Cardiac septum (tissue), 1 donor: ENCODE data around the gene CDX2. TPM values are rescaled to one million over a fixed set of nuclear protein-coding genes. Genes with fewer than 3 reads are reported as not detected.

Experiments
- DNase-seq: peaks from one replicate; pipeline ENCODE4 v3.0.0-alpha.2; 2020; ENCODE audit warnings: low spot score
- intact Hi-C: fragments of 100-400 bp; cut with DNase I; formaldehyde crosslinking; loops from one replicate; pipeline ENCODE4 v1.14.0; 2022
- total RNA-seq: library from RNA; stranded (reverse); fragmentation: NEBNext Ultra II Directional; extraction: Animal tissue kit (Norgen Biotek cat#: 25700); gene quantifications from one replicate; pipeline ENCODE4 v1.2.1, GENCODE V29; 2021
- donor health status: DM: no; HTN: no; CAD: no.

CDX2 gene
- total RNA-seq, 1 donor from 2014 or later, result not detected

GRCh38 chr13:27953676-27954405 is 15.3 kb downstream of the CDX2 start:
- intact Hi-C loops, result loop anchor here (10.0 kb wide), 2 partner anchors 129 to 589 kb away; no protein-coding TSS in a partner anchor
- DNase-seq, result no peak

DNA sequence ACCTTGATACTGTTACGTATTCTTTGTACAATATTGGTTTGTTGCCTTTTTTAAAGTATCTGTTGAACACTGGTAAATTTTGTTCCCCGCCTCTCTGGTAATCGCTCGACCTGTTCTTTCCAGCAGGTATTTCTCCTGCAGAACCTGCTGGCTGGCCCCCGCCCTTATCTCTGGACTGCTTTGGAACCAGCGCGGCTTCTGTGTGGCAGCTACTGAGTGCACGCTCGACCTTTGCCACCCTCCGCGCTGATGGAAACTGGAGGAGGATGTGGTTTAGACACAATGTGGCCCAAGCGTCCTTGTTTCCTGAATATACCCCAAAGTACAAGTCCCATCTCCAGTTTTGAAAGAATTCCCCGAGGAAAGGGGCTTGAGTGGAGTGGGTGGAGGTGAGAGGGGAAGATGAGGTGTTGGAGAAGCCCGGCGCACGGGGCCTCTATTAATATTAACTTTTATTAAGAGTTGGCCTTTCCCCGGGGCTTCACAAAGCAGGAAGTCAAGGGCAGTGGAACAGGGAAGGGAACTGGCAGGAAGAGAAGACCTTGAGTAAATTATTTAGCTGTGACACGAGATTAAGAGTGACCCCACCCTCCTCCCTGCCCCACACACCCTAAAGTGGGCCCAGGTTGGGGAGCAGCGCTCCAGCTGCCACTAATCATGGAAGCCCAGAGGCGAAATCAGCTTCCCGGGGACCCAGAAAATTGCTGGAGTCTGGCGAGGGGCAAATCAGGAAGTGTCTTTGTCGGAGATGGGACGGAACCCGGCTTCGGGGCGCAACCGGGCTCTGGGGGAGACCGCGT is 16.0 kb downstream of the CDX2 start:
- intact Hi-C loops, result loop anchor here (10.0 kb wide), 2 partner anchors 128 to 588 kb away; no protein-coding TSS in a partner anchor
- no peak for DNase-seq

- intact Hi-C loops, result no loop called here
- no peak for DNase-seq
These were observed 26.1 kb downstream of the CDX2 start for GRCh38 chr13:27942972-27943371.

DNA sequence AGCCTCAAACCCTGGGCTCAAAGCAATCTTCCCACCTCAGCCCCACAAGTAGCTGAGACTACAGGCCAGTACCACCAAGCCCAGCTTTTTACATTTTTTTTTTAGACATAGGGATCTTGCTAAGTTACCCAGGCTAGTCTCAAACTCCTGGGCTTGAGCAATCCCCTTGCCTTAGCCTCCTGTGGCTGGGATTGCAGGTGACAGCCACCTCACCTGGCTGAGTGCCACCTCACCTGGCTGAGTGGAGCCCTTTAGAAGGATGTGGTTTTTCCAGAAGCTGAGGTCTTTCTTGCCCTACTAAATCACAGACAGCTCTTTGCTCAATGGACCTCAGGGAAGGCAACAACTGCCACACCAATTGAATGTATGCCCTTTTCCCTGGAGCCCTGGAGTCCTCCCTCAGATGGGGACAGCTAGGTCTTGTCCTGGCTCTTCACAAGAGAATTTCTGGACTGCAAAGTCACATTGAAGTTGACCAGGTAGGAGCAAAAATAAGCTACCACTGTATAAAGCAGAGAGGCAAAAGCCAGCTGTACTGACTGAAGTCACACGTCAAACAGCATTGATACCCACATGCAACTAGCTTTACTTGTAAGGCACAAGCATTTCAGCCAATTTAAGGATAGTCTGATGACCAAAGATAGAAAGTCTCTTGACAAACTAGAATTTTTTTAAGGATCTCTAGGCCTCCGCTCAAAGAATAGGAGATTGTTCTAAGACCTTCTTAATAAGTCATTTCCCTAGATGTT is 35.4 kb downstream of the CDX2 start:
- intact Hi-C loops, result no loop called here
- DNase-seq, result no peak

DNA sequence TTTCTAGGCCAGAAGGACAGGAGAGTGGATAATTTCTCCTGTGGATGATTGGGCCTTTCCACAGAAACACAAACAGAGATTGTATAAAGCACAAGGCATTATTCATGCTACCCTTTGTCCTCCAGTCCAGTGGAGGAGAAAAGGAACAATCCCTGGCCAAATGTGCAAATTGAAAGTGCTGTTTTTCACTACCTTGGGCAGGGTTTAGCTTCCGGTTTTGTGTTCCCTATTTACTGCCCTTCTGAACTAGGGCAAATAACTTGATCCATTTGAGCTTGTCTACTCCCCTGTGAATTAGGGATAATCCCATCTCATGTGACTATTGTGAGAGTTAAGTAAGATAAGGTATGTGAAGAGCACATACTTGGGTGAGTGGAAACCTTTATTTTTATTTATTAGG is 36.0 kb downstream of the CDX2 start:
- intact Hi-C loops, result no loop called here
- no peak for DNase-seq

DNA sequence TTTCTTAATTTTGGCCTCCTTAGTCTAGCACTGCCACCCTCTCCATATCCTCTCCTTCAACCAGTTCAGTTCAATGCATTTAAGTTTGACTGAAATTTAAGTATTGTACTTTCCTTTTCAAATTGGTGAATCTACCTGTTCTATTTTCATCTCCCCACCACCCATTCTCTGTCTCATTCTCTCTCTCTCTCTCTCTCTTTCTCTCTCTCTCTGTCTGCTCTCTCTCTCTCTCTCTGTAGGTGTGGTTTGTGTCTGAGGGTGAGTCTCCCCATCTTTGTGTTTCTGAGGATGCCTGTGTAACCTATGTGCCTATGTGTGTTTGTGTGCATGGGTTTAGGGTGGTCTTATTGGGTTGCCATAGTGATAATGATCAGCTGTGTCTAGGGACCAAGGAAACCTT is 39.2 kb downstream of the CDX2 start:
- DNase-seq, result no peak
- intact Hi-C loops, result no loop called here

DNA sequence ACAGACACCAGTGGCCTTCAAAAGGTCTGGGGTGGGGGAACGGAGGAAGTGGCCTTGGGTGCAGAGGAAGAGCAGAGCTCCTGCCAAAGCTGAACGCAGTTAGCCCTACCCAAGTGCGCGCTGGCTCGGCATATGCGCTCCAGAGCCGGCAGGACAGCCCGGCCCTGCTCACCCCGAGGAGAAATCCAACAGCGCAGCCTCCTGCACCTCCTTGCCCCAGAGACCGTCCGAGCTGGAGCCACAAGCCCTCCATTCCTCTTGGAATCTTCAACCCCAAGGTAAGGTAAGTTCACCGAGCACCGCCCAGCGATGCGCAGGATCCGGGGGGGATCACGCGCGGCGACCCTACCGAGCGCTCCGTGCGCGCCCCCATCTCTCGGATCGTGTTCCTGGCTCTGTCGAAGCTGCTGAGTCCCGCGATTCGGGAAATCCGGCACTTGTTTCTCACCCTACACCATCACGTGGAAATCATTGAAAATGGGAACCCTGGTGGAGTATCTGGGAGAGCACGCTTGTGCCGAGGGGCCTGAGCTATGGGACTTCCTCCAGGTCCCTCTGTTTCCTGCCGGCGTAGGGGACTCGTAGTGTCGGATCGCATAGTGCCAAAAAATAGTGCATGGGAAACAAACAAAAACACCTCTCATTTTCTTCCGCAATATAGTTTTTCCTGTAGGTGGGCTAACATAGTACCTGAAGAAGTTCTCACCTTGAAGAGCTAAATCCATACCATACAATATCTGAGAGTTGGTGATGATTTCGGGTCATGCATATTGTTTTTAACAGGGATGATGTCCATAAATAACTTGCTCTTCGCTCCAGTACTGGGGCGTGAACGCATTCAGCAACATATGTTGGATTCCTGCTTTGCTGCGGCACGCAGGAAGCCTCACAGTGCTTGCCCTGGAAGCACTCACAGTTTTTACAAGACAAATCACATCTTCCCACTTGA is 40.0 kb downstream of the CDX2 start:
- intact Hi-C loops, result no loop called here

DNA sequence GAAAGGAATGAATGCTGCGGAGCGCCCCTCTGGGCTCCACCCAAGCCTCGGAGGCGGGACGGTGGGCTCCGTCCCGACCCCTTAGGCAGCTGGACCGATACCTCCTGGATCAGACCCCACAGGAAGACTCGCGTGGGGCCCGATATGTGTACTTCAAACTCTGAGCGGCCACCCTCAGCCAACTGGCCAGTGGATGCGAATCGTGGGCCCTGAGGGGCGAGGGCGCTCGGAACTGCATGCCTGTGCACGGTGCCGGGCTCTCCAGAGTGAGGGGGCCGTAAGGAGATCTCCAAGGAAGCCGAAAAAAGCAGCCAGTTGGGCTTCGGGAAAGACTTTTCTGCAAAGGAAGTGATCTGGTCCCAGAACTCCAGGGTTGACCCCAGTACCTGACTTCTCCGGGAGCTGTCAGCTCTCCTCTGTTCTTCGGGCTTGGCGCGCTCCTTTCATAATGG is 40.7 kb downstream of the CDX2 start:
- DNase-seq, result no peak
- intact Hi-C loops, result no loop called here

More for the DNA sequence above, 40.0 kb downstream of the CDX2 start:
- DNase-seq, result no peak

DNA sequence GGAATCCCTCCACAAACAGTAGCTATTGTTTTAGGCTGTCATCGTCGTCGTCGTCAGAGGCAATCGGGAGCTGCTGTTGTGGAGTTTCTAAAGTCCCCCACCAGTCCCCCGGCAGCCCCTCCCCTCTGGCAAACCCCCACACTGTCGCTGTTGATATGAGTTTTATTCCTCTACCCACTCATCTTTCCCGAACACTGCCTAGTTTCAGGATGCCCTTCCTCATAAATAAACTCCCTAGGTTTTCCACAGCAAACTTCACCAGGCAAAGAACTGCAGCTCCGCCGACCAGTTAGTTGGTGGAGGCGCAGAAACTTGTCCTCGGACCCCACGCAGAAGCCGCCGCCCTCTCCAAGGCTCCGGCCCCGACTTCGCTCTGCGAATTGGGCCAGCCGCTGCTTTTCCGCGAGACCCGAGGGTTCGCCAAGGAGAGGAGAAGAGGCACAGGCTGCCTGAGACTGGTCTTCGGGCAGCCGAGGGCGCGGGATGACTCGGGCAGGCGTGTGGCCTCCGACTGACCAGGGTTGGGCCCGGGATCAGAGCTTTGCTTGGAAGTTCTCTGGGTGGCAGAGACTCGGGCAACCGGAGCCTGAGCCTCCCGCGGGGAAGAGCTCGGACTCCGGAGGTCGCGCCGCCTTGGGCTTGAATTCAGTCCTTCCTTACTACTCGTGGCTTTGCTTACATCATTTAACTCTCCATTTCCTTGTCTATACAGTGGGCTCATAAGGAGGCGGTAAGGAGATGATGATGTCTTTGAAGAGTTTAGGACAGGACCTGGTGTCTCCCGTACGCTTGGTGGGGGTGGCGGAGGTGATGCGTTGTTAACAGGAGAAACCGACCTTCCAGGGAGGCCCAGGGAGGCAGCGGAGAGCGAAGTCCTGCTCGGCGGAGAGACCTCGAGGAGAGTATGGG is 41.4 kb downstream of the CDX2 start:
- intact Hi-C loops, result no loop called here
- no peak for DNase-seq

DNA sequence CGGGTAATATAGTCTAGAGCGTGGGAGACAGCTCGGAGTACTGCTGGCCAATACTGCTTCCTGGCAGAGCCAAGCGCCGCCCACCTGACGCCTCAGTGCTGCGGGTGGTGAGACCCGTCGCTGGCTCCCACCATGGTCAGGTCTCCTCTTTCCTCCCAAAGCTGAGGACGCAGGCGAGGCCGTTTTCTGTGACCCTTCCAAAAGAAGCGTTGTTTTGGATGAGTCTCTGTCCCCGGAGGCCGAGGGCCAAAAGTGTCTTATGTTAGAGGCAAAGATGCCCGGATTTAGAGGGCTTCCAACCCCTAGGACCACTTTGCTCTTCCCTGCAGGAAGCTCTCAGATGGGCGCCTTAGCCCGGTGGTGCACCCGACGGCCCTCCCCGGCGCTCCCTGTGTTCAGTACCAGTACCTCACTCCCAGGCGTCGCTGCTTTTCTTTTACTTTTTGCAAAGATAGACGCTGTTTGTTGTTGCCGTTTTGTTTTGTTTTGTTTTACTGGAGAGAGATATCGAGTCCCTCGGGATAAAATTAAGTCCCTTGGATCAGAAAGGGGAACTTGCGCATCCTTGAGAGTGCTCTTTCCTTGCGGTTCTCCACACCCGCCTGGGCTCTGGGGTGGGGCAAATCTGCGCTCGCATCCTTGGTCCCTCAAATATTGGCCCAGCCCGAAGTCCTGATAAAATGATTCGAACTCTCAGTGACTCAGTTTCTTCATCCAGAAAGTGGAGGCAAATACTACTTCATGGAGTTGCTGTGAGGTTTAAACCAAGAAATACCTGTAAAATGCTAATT is 42.3 kb downstream of the CDX2 start:
- intact Hi-C loops, result no loop called here
- DNase-seq, result no peak

- intact Hi-C loops, result no loop called here
- no peak for DNase-seq
These were observed 43.7 kb downstream of the CDX2 start for GRCh38 chr13:27925220-27925991.

DNA sequence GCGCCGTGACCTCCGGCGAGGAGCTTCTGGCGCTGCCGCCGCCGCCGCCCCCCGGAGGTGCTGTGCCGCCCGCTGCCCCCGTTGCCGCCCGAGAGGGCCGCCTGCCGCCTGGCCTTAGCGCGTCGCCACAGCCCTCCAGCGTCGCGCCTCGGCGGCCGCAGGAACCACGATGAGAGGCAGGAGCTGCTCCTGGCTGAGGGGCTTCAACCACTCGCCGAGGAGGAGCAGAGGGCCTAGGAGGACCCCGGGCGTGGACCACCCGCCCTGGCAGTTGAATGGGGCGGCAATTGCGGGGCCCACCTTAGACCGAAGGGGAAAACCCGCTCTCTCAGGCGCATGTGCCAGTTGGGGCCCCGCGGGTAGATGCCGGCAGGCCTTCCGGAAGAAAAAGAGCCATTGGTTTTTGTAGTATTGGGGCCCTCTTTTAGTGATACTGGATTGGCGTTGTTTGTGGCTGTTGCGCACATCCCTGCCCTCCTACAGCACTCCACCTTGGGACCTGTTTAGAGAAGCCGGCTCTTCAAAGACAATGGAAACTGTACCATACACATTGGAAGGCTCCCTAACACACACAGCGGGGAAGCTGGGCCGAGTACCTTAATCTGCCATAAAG is 44.5 kb downstream of the CDX2 start:
- intact Hi-C loops, result no loop called here
- DNase-seq, result no peak

GRCh38 chr13:27923794-27924528 is 45.2 kb downstream of the CDX2 start:
- DNase-seq, result no peak
- intact Hi-C loops, result no loop called here

GRCh38 chr13:27922883-27923612 is 46.1 kb downstream of the CDX2 start:
- no peak for DNase-seq
- intact Hi-C loops, result no loop called here
